Ovary (tissue), 3 donors: ENCODE measurements around the gene DAP3.

ENCODE experiments used
- POLR2A ChIP-seq: fragments of 450-650 bp; IDR thresholded peaks from one replicate; pipeline ENCODE4 v1.6.1; 2017; ENCODE audit warnings: antibody characterized with exemption, mild to moderate bottlenecking, moderate library complexity
- TF ChIP-seq, protein P1 (sequence below), 3 donors: fragments of 450-650 bp in 2 of 3; fragments of 200-600 bp in 1 of 3; IDR thresholded peaks; one replicate each; pipeline versions ENCODE4 v1.5.1 to v1.8.0; 2016 to 2022; ENCODE audit warnings: antibody characterized with exemption in 3 of 3, mild to moderate bottlenecking in 1 of 3
- donor health status: DM: no; HTN: no; CAD: no.

DNA sequence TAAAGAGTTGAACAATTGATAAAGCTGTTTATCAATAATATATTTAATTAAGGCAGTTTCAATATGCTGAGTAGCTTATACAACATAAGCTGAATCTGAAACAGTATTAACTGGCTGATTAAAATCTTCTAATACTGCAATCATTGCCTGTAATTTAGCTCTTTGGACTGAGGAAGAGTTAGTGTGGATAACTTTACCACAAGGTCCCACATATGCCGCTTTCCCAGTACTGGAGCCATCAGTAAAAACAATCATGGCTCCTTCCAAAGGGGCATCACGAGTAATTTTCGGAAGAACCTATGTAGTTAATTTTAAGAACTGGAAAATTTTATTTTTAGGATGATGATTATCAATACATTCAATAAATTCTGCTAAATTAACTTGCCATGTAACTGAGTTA lies 6.7 kb downstream of the DAP3 start:
- no peak for TF ChIP-seq POLR2A
- TF ChIP-seq, protein P1, sequence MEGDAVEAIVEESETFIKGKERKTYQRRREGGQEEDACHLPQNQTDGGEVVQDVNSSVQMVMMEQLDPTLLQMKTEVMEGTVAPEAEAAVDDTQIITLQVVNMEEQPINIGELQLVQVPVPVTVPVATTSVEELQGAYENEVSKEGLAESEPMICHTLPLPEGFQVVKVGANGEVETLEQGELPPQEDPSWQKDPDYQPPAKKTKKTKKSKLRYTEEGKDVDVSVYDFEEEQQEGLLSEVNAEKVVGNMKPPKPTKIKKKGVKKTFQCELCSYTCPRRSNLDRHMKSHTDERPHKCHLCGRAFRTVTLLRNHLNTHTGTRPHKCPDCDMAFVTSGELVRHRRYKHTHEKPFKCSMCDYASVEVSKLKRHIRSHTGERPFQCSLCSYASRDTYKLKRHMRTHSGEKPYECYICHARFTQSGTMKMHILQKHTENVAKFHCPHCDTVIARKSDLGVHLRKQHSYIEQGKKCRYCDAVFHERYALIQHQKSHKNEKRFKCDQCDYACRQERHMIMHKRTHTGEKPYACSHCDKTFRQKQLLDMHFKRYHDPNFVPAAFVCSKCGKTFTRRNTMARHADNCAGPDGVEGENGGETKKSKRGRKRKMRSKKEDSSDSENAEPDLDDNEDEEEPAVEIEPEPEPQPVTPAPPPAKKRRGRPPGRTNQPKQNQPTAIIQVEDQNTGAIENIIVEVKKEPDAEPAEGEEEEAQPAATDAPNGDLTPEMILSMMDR (IDR thresholded peaks at IDR 0.05), result no peak
